IMR-90 (cell line): ENCODE data around the gene MRPS10. TPM values are rescaled to one million over a fixed set of nuclear protein-coding genes. Genes with fewer than 3 reads are reported as not detected.

Experiments
- ATAC-seq: fragments of 200-7000 bp; cut with Tn5 transposase; 2 replicates; pipeline ENCODE4 v1.9.1; 2020; ENCODE audit warnings: low read depth, mild to moderate bottlenecking, moderate library complexity
- BruUV-seq: library from RNA; stranded (reverse); fragments of 400-500 nt; replicated peaks from 2 replicates; lab custom pipeline; 2021; lab: Mats Ljungman, UMichigan
- CTCF ChIA-PET: fragments of 300-600 bp; formaldehyde crosslinking; extraction: SDS; loops from one replicate; lab custom pipeline; 2021; ENCODE audit warnings: antibody characterized with exemption; lab: Yijun Ruan, JAX
- POLR2A ChIA-PET: fragments of 300-600 bp; sonication (Branson Sonifier 250); formaldehyde crosslinking; loops from one replicate; lab custom pipeline; 2022; ENCODE audit warnings: antibody characterized with exemption; ENCODE audit not compliant: unreplicated experiment; lab: Charles Lee
- DNase-seq: peaks from one replicate; pipeline ENCODE4 v3.0.0; 2013
- H2AFZ ChIP-seq: replicated peaks from 2 replicates; pipeline ENCODE3; 2013; ENCODE audit warnings: low read length, mild to moderate bottlenecking; ENCODE audit not compliant: poor library complexity
- H2AK5ac ChIP-seq: 2 replicates; pipeline ENCODE4 v1.6.1; 2013; ENCODE audit warnings: low read depth, low read length, inconsistent platforms
- H2AK9ac ChIP-seq: replicated peaks from 2 replicates; pipeline ENCODE3; 2013; ENCODE audit warnings: mild to moderate bottlenecking, low read depth, low read length, moderate library complexity; ENCODE audit not compliant: poor library complexity
- H2BK120ac ChIP-seq: 2 replicates; pipeline ENCODE4 v1.6.1; 2013; ENCODE audit warnings: low read depth, low read length, inconsistent platforms
- H2BK15ac ChIP-seq: 3 replicates; pipeline ENCODE4 v1.6.1; 2013; ENCODE audit warnings: low read depth, low read length, inconsistent platforms
- H2BK20ac ChIP-seq: 2 replicates; pipeline ENCODE4 v1.6.1; 2013; ENCODE audit warnings: low read depth, mild to moderate bottlenecking, inconsistent platforms, low read length, moderate library complexity
- H2BK5ac ChIP-seq: 2 replicates; pipeline ENCODE4 v1.6.1; 2013; ENCODE audit warnings: mild to moderate bottlenecking, low read depth, low read length, inconsistent platforms; ENCODE audit not compliant: poor library complexity, severe bottlenecking
- H3K14ac ChIP-seq: replicated peaks from 2 replicates; pipeline ENCODE4 v1.6.1; 2013; ENCODE audit warnings: low read depth, low read length, inconsistent platforms
- H3K18ac ChIP-seq: 2 replicates; pipeline ENCODE4 v1.6.1; 2013; ENCODE audit warnings: low read depth, low read length, control low read depth
- H3K23ac ChIP-seq: 2 replicates; pipeline ENCODE4 v1.6.1; 2013; ENCODE audit warnings: low read depth, low read length, inconsistent platforms
- H3K27ac ChIP-seq: 2 replicates; pipeline ENCODE4 v1.5.1; 2013; ENCODE audit warnings: mild to moderate bottlenecking, control low read depth, low read length; ENCODE audit not compliant: insufficient read depth
- H3K27me3 ChIP-seq: 2 replicates; pipeline ENCODE4 v1.6.1; 2013; ENCODE audit warnings: low read length; ENCODE audit not compliant: control insufficient read depth, insufficient read depth
- H3K36me3 ChIP-seq: 2 replicates; pipeline ENCODE4 v1.6.1; 2013; ENCODE audit warnings: low read length, mixed read lengths; ENCODE audit not compliant: control insufficient read depth, insufficient read depth
- H3K4ac ChIP-seq: 2 replicates; pipeline ENCODE4 v1.6.1; 2013; ENCODE audit warnings: low read depth, low read length, inconsistent platforms
- H3K4me1 ChIP-seq: 2 replicates; pipeline ENCODE4 v1.6.1; 2013; ENCODE audit warnings: low read length, mixed read lengths; ENCODE audit not compliant: control insufficient read depth, insufficient read depth
- H3K4me2 ChIP-seq: 2 replicates; pipeline ENCODE4 v1.6.1; 2013; ENCODE audit warnings: low read depth, mild to moderate bottlenecking, control low read depth, low read length, moderate library complexity
- H3K4me3 ChIP-seq: 2 replicates; pipeline ENCODE4 v1.5.1; 2013; ENCODE audit warnings: low read depth, mild to moderate bottlenecking, control low read depth, low read length, moderate library complexity; ENCODE audit not compliant: insufficient read depth
- H3K56ac ChIP-seq: 2 replicates; pipeline ENCODE4 v1.6.1; 2013; ENCODE audit warnings: low read length, inconsistent platforms; ENCODE audit not compliant: insufficient read depth; ENCODE audit errors: extremely low read depth
- H3K79me1 ChIP-seq, 2 experiments: 2 replicates each; pipeline ENCODE4 v1.6.1; 2013; ENCODE audit warnings: low read length in 2 of 2, inconsistent platforms in 1 of 2, low read depth in 1 of 2
- H3K9ac ChIP-seq: 2 replicates; pipeline ENCODE4 v1.6.1; 2013; ENCODE audit warnings: low read depth, low read length, control low read depth
- H3K9me1 ChIP-seq: 2 replicates; pipeline ENCODE4 v1.6.1; 2013; ENCODE audit warnings: low read length, inconsistent platforms; ENCODE audit not compliant: insufficient read depth
- H3K9me3 ChIP-seq: 2 replicates; pipeline ENCODE4 v1.6.1; 2013; ENCODE audit warnings: low read length; ENCODE audit not compliant: control insufficient read depth, insufficient read depth
- H4K20me1 ChIP-seq: 2 replicates; pipeline ENCODE4 v1.6.1; 2013; ENCODE audit warnings: low read length, inconsistent platforms; ENCODE audit not compliant: insufficient read depth
- H4K5ac ChIP-seq: 2 replicates; pipeline ENCODE4 v1.6.1; 2013; ENCODE audit warnings: mild to moderate bottlenecking, low read depth, low read length, control low read depth
- H4K8ac ChIP-seq, 2 experiments: 2 replicates each; pipeline ENCODE4 v1.6.1; 2013; ENCODE audit warnings: low read depth in 2 of 2, low read length in 2 of 2, control low read depth in 1 of 2, inconsistent platforms in 1 of 2
- H4K91ac ChIP-seq: 2 replicates; pipeline ENCODE4 v1.6.1; 2013; ENCODE audit warnings: low read depth, low read length, inconsistent platforms; ENCODE audit not compliant: insufficient read depth
- BHLHE40 ChIP-seq: fragments of 150-350 bp; IDR thresholded peaks from 2 replicates; pipeline ENCODE4 v1.6.1; 2016; ENCODE audit warnings: mild to moderate bottlenecking, low read depth, low read length
- CEBPB ChIP-seq: IDR thresholded peaks from 2 replicates; pipeline ENCODE4 v1.6.1; 2012; ENCODE audit warnings: low read depth, low read length, improper control_type of control experiment
- CHD1 ChIP-seq: IDR thresholded peaks from 2 replicates; pipeline ENCODE4 v1.6.1; 2012; ENCODE audit warnings: low read depth, low read length, improper control_type of control experiment
- CTCF ChIP-seq: conservative IDR thresholded peaks from 2 replicates; pipeline ENCODE4 v1.5.1; 2012; ENCODE audit warnings: mild to moderate bottlenecking, low read depth, low read length, improper control_type of control experiment
- ELK1 ChIP-seq: fragments of 150-350 bp; IDR thresholded peaks from 2 replicates; pipeline ENCODE4 v1.6.1; 2016; ENCODE audit warnings: low read depth, mild to moderate bottlenecking, low read length, moderate library complexity, borderline replicate concordance
- FOS ChIP-seq: fragments of 150-350 bp; IDR thresholded peaks from 2 replicates; pipeline ENCODE4 v1.6.1; 2016; ENCODE audit warnings: low read depth, low read length
- MAFK ChIP-seq: IDR thresholded peaks from 2 replicates; pipeline ENCODE4 v1.6.1; 2012; ENCODE audit warnings: low read depth, low read length, improper control_type of control experiment
- MAZ ChIP-seq: IDR thresholded peaks from 2 replicates; pipeline ENCODE4 v1.6.1; 2012; ENCODE audit warnings: low read depth, mild to moderate bottlenecking, low read length, improper control_type of control experiment, moderate library complexity, borderline replicate concordance
- MXI1 ChIP-seq: IDR thresholded peaks from 2 replicates; pipeline ENCODE4 v1.6.1; 2012; ENCODE audit warnings: low read depth, mild to moderate bottlenecking, low read length, moderate library complexity, borderline replicate concordance
- NFE2L2 ChIP-seq: fragments of 150-350 bp; IDR thresholded peaks from 2 replicates; pipeline ENCODE4 v1.6.1; 2016; ENCODE audit warnings: low read depth, mild to moderate bottlenecking, low read length
- POLR2A ChIP-seq: IDR thresholded peaks from 2 replicates; pipeline ENCODE4 v1.6.1; 2012; ENCODE audit warnings: mild to moderate bottlenecking, low read depth, low read length
- RAD21 ChIP-seq: IDR thresholded peaks from 2 replicates; pipeline ENCODE4 v1.6.1; 2012; ENCODE audit warnings: low read length, improper control_type of control experiment
- RCOR1 ChIP-seq: IDR thresholded peaks from 2 replicates; pipeline ENCODE4 v1.6.1; 2012; ENCODE audit warnings: mild to moderate bottlenecking, low read length, improper control_type of control experiment; ENCODE audit not compliant: insufficient replicate concordance
- RFX5 ChIP-seq: IDR thresholded peaks from 2 replicates; pipeline ENCODE4 v1.8.0; 2012; ENCODE audit warnings: low read depth, mild to moderate bottlenecking, low read length, moderate library complexity
- SMC3 ChIP-seq: fragments of 150-350 bp; IDR thresholded peaks from 2 replicates; pipeline ENCODE4 v1.6.1; 2016; ENCODE audit warnings: low read depth, mild to moderate bottlenecking, antibody characterized with exemption, low read length, moderate library complexity
- USF2 ChIP-seq: fragments of 150-350 bp; IDR thresholded peaks from 2 replicates; pipeline ENCODE4 v1.6.1; 2017; ENCODE audit warnings: mild to moderate bottlenecking, antibody characterized with exemption, low read length, low read depth
- WGBS, 2 experiments: methylation state at CpG; one replicate each; pipeline versions ENCODE4 v1.1.5 to v1.1.7; 2013; ENCODE audit warnings: missing lambda C conversion rate in 2 of 2; ENCODE audit not compliant: insufficient read length in 1 of 2; ENCODE audit errors: extremely low coverage in 2 of 2; 5-methylcytosine and 5-hydroxymethylcytosine counted together
- dilution Hi-C: fragments of 300-500 bp; cut with HindIII; formaldehyde crosslinking; loops from one replicate; pipeline ENCODE4 v1.14.3; 2018; ENCODE audit warnings: low sequenced_read_pairs; ENCODE audit not compliant: unreplicated experiment
- in situ Hi-C: fragments of 300-500 bp; cut with MboI; formaldehyde crosslinking; loops from 3 replicates; pipeline ENCODE4 v1.14.3; 2019; ENCODE audit warnings: low sequenced_read_pairs, inconsistent platforms, mixed read lengths
- intact Hi-C: fragments of 100-400 bp; cut with micrococcal nuclease; formaldehyde crosslinking; loops from 2 replicates; pipeline ENCODE4 v1.10.0; 2022
- polyA plus RNA-seq, 3 experiments: library from polyadenylated mRNA; depleted of rRNA; stranded (reverse); fragments of >200 nt; gene quantifications; 2 replicates each; pipeline ENCODE4 v1.2.3, GENCODE V29; 2012; ENCODE audit warnings: low replicate concordance in 1 of 3
- total RNA-seq: library from RNA; depleted of rRNA; stranded (reverse); fragments of >200 nt; gene quantifications from 2 replicates; pipeline ENCODE4 v1.2.3, GENCODE V29; 2012

Gene MRPS10
- total and polyA plus RNA-seq, 2 of the 4 experiments (the other 2 are of a cell fraction) = 28.5 to 47.0 TPM

- intact Hi-C loops = loop anchor here (10.0 kb wide), 1 partner anchor 384 kb away; the partner anchor contains the start of genes PRICKLE4 and TOMM6
- Histone ChIP-seq H3K56ac (no peak overlapping the region), H3K79me1 (no peaks in the 10 kb centered on the region), H3K18ac (no peak overlapping the region), H3K4me1 (peaks cover 9% of the 10 kb centered on the region), H3K27ac (no peak overlapping the region), H3K14ac (no peak overlapping the region), H3K4me3 (no peak overlapping the region), H4K5ac (no peak overlapping the region), H3K9me1 (no peaks in the 10 kb centered on the region), H3K23ac (no peak overlapping the region), H2BK15ac (no peak overlapping the region), H2AK9ac (peak overlapping the region; percentile 50), H3K27me3 (no peaks in the 10 kb centered on the region), H4K8ac (no peak overlapping the region), H3K4me2 (no peak overlapping the region), H2AFZ (peak overlapping the region; percentile 70), H3K9me3 (no peaks in the 10 kb centered on the region), H2BK5ac (no peak overlapping the region), H2BK120ac (no peak overlapping the region), H3K9ac (no peak overlapping the region), H3K36me3 (no peaks in the 10 kb centered on the region), H2AK5ac (peak overlapping the region; percentile 46), H4K91ac (no peak overlapping the region), H2BK20ac (no peak overlapping the region), H4K20me1 (no peaks in the 10 kb centered on the region), H3K4ac (no peak overlapping the region)
- no peak for TF ChIP-seq FOS
- no peak for TF ChIP-seq USF2
- no peak for TF ChIP-seq ELK1
- no peak for TF ChIP-seq CHD1
- TF ChIP-seq RAD21 = peak; percentile 40
- TF ChIP-seq RCOR1 = no peak
- no peak for TF ChIP-seq MAZ
- TF ChIP-seq SMC3 = peak; percentile 21; the same call in 1 of the 2 replicates
- no peak for TF ChIP-seq RFX5
- TF ChIP-seq CEBPB = no peak
- no peak for TF ChIP-seq POLR2A
- TF ChIP-seq MXI1 = no peak
- no peak for TF ChIP-seq MAFK
- TF ChIP-seq NFE2L2 = no peak
- TF ChIP-seq BHLHE40 = no peak
- no peak; the same call in 1 of the 2 replicates for TF ChIP-seq CTCF
- no peak for DNase-seq
- dilution Hi-C loops = no loop called here
- ChIA-PET CTCF (interaction anchor here (1.2 to 1.9 kb wide), 4 partner anchors 46 to 383 kb away, joined by 3 to 15 read pairs (median 6); no protein-coding TSS in a partner anchor), POLR2A (no interaction called here)
- no TSS peak for BruUV-seq
- 60% methylated on average over 1 of the region's 6 CpGs; no CpG with 5 or more reads in 1 of the 2 experiments for whole genome bisulfite sequencing, 2 experiments
- in situ Hi-C loops = loop anchor here (5.0 kb wide), 1 partner anchor 91 kb away; no protein-coding TSS in a partner anchor
- no peak for ATAC-seq
Observed at GRCh38 chr6:42168650-42169049, 49.0 kb downstream of the MRPS10 start.
